Peyer's patch (tissue), 4 donors: ENCODE measurements around the gene TMC6. TPM values are rescaled to one million over a fixed set of nuclear protein-coding genes. Genes with fewer than 3 reads are reported as not detected.
"Not testable (repeated sequence)": the region's sequence is repeated elsewhere in the genome, so short reads cannot be mapped to it uniquely, and the experiment has no call there.

Source experiments
- DNase-seq, 3 donors: peaks; one replicate each; pipeline ENCODE4 v3.0.0-alpha.2; 2017 to 2019
- H3K27ac ChIP-seq, 4 donors: fragments of 200-600 bp; sonication (generic); one replicate each; pipeline ENCODE4 v1.5.1; 2016 to 2019
- H3K27me3 ChIP-seq, 2 donors: fragments of 200-600 bp; sonication (generic); one replicate each; pipeline ENCODE4 v1.5.1; 2019
- H3K36me3 ChIP-seq, 3 donors: fragments of 200-600 bp; sonication (generic); one replicate each; pipeline ENCODE4 v1.5.1; 2016 to 2019
- H3K4me1 ChIP-seq, 4 donors: fragments of 200-600 bp; sonication (generic); one replicate each; pipeline ENCODE4 v1.5.1; 2016 to 2019
- H3K4me3 ChIP-seq, 4 donors: fragments of 200-600 bp; sonication (generic); 1 replicate in 3 of 4; 2 replicates in 1 of 4; pipeline ENCODE4 v1.5.1; 2016 to 2019; ENCODE audit warnings: mild to moderate bottlenecking in 1 of 4
- H3K9me3 ChIP-seq, 4 donors: fragments of 200-600 bp; sonication (generic); one replicate each; pipeline ENCODE4 v1.5.1; 2016 to 2019; ENCODE audit warnings: mild to moderate bottlenecking in 1 of 4
- POLR2A ChIP-seq, 2 donors: fragments of 450-650 bp; IDR thresholded peaks; one replicate each; pipeline ENCODE4 v1.5.1; 2017; ENCODE audit warnings: antibody characterized with exemption in 2 of 2, mild to moderate bottlenecking in 2 of 2, moderate library complexity in 2 of 2
- total RNA-seq, 4 donors: library from RNA; depleted of rRNA; stranded (reverse); fragments of >200 nt; gene quantifications; one replicate each; pipeline ENCODE4 v1.1.0, GENCODE V29; 2016
- TF ChIP-seq, protein P1 (sequence below), 6 experiments: fragments of 450-650 bp in 4 of 6; fragments of 200-600 bp in 2 of 6; sonication (generic) in 1 of 6; IDR thresholded peaks; one replicate each; pipeline ENCODE4 v1.5.1; 2017 to 2019; ENCODE audit warnings: antibody characterized with exemption in 6 of 6, mild to moderate bottlenecking in 3 of 6, moderate library complexity in 1 of 6

The TMC6 gene
- total RNA-seq, 4 donors from 2014 or later, result 54.5 to 107 (median 94.9) TPM

DNA sequence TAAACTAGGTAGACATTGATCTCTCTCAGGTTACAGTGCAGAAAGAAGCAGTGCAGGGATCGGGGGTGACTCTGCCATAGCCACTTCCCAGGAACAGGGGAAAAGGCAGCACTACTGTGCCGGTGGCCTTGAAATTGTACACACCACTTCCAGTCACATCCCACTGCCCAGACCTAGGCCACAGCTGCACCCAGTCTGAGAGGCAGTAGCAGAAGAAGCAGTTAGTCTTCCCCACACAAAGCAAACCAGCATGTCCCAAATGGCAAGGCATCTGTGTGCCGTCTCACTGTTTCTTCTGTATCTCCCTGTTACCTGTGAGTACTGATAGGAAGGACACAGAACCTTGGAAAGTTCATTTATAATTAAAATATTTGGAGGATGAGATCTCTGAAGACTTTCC, 47.0 kb downstream of the TMC6 start:
- H3K36me3 ChIP-seq, result peaks cover 0 to 66% (median 0%) of the 10 kb centered on the region in 3 donors
- no peak for TF ChIP-seq POLR2A (IDR thresholded peaks at IDR 0.05)
- TF ChIP-seq, protein P1, sequence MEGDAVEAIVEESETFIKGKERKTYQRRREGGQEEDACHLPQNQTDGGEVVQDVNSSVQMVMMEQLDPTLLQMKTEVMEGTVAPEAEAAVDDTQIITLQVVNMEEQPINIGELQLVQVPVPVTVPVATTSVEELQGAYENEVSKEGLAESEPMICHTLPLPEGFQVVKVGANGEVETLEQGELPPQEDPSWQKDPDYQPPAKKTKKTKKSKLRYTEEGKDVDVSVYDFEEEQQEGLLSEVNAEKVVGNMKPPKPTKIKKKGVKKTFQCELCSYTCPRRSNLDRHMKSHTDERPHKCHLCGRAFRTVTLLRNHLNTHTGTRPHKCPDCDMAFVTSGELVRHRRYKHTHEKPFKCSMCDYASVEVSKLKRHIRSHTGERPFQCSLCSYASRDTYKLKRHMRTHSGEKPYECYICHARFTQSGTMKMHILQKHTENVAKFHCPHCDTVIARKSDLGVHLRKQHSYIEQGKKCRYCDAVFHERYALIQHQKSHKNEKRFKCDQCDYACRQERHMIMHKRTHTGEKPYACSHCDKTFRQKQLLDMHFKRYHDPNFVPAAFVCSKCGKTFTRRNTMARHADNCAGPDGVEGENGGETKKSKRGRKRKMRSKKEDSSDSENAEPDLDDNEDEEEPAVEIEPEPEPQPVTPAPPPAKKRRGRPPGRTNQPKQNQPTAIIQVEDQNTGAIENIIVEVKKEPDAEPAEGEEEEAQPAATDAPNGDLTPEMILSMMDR (IDR thresholded peaks at IDR 0.05), result no peak
- H3K4me3 ChIP-seq, result no peak overlapping the region
- no peaks in the 10 kb centered on the region for H3K4me1 ChIP-seq
- no peak overlapping the region for H3K27ac ChIP-seq
- no peak for DNase-seq
- H3K9me3 ChIP-seq, result no peaks in the 10 kb centered on the region
- no peaks in the 10 kb centered on the region for H3K27me3 ChIP-seq

DNA sequence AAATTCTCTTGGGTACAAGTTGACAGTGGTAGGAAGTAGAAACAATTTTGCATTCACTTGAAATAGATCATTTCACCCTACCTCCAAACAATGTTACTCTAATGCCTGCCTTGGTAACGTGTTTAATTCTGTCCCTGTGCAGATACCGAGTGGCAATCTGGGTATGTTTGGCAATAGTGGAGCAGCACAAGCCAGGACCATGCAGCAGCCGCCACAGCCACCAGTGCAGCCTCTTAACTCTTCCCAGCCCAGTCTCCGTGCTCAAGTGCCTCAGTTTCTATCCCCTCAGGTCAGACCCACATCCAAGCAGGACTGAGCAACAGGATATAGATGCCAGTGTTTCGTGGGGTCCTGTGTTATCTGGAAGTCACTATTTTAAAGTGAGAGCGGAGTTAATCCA, 49.3 kb downstream of the TMC6 start:
- no peaks in the 10 kb centered on the region for H3K27me3 ChIP-seq
- H3K36me3 ChIP-seq, result peaks cover 0 to 86% (median 0%) of the 10 kb centered on the region in 3 donors
- no peaks in the 10 kb centered on the region for H3K4me1 ChIP-seq
- H3K27ac ChIP-seq, result no peak overlapping the region
- no peak for TF ChIP-seq POLR2A (IDR thresholded peaks at IDR 0.05)
- TF ChIP-seq, protein P1 (IDR thresholded peaks at IDR 0.05), result no peak
- DNase-seq, result no peak
- no peaks in the 10 kb centered on the region for H3K9me3 ChIP-seq
- no peak overlapping the region for H3K4me3 ChIP-seq

DNA sequence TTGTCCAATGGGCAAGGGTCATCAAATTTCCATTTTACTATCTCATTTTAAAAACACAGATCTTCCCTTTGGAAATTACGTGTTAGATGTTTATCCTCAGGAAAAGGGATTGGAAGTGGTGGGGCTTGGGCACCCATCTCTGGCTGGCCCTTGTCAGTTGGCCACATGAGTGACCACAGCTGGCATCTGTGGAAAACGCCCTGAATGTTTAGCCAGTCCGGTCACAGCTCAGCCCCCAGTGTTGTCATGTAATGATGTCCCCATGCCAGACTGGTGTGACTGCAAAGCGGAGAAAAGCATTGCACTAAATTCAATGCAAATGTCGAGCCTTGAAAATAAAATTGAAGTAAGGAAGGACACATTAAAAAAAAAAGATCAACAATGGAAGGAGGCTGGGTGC, 53.0 kb downstream of the TMC6 start:
- no peak for DNase-seq
- Histone ChIP-seq H3K36me3 (peaks cover 0 to 94% (median 0%) of the 10 kb centered on the region in 3 donors), H3K4me3 (no peak overlapping the region), H3K4me1 (no peaks in the 10 kb centered on the region), H3K27ac (no peak overlapping the region), H3K9me3 (no peaks in the 10 kb centered on the region), H3K27me3 (no peaks in the 10 kb centered on the region)
- TF ChIP-seq, protein P1 (IDR thresholded peaks at IDR 0.05), result no peak
- TF ChIP-seq POLR2A (IDR thresholded peaks at IDR 0.05), result no peak

DNA sequence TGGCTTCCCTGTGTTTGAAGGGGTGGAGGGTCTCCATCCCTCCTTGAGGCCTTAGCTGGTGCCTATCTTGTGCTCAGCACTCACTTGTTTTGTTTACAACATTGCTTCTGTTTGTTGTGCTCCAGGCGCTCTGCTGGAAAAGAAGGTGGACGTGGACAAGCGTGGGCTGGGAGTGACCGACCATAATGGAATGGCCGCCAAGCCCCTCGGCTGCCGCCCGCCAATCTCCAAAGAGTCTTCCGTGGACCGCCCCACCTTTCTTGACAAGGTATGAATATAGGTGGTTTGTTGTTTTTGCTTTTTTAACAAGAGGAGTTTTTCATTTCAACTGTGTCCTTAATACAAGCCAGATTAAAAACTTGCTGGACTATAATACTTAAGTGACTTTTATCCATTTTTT, 53.5 kb downstream of the TMC6 start:
- TF ChIP-seq, protein P1 (IDR thresholded peaks at IDR 0.05), result no peak
- TF ChIP-seq POLR2A (IDR thresholded peaks at IDR 0.05), result no peak
- Histone ChIP-seq H3K4me3 (no peak overlapping the region), H3K36me3 (peaks cover 0 to 92% (median 0%) of the 10 kb centered on the region in 3 donors)

DNA sequence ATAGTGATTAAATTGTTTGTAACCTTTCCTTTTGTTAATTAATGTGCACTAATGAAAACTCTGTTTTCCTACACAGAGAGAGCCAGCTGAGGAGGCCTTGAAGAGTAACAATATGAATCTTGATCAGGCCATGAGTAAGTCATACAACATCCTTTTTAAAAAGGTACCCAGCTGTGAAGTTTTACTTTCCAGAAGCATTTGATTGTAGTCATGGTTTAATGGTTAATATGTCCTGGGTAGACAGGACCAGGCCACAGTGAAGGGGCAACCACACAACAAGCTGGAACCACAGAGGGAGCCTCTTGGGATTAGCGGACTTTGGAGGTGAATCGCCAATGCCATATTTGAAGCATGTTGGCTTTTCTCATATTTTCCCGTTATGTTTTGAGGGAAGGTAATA, 55.6 kb downstream of the TMC6 start:
- no peaks in the 10 kb centered on the region for H3K9me3 ChIP-seq
- no peak for TF ChIP-seq POLR2A (IDR thresholded peaks at IDR 0.05)
- TF ChIP-seq, protein P1 (IDR thresholded peaks at IDR 0.05), result no peak
- peaks cover 0 to 93% (median 0%) of the 10 kb centered on the region in 3 donors for H3K36me3 ChIP-seq
- no peaks in the 10 kb centered on the region for H3K4me1 ChIP-seq
- DNase-seq, result no peak
- H3K27me3 ChIP-seq, result no peaks in the 10 kb centered on the region
- no peak overlapping the region for H3K4me3 ChIP-seq
- no peak overlapping the region for H3K27ac ChIP-seq

More for the DNA sequence above, 53.5 kb downstream of the TMC6 start:
- Histone ChIP-seq H3K4me1 (no peaks in the 10 kb centered on the region), H3K27me3 (no peaks in the 10 kb centered on the region), H3K27ac (no peak overlapping the region), H3K9me3 (no peaks in the 10 kb centered on the region)
- DNase-seq, result no peak

DNA sequence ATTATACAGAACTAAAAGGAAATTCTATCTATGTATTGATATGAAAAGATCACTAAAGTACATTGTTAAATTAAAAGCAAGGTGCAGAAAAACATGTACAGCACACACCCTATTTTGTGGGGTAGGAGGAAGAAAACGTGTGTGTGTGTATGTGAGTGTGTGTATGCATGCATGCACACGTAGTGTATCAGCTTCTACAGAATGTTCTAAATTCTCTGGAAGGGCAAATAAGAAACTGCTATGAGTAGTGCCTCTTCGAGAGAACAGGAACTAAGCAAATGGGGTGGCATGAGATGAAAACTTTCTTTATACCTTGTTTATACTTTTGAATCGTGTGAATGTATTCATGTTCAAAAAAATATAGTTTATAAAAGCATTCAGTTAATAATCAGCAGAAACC, 58.9 kb downstream of the TMC6 start:
- Histone ChIP-seq H3K27me3 (no peaks in the 10 kb centered on the region), H3K36me3 (peaks cover 0 to 66% (median 0%) of the 10 kb centered on the region in 3 donors), H3K4me1 (no peaks in the 10 kb centered on the region), H3K4me3 (no peak overlapping the region), H3K27ac (no peak overlapping the region), H3K9me3 (no peaks in the 10 kb centered on the region)
- DNase-seq, result no peak
- TF ChIP-seq, protein P1 (IDR thresholded peaks at IDR 0.05), result no peak
- TF ChIP-seq POLR2A (IDR thresholded peaks at IDR 0.05), result no peak

DNA sequence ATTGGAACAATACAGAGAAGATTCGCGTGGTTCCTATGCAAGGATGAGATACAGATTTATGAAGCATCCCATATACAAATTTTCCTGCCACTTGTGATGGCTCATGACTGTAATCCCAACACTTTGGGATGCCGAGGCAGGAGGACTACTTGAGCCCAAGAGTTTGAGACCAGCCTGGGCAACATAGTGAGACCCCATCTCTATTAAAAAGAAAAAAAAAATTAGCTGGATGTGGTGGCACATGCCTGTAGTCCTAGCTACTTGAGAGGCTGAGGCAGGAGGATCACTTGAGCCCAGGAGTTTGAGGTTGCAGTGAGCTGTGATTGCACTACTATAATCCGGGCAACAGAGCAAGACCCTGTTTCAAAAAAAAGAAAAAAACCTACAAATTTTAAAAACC, 61.6 kb downstream of the TMC6 start:
- H3K4me3 ChIP-seq, H3K9me3 ChIP-seq, H3K4me1 ChIP-seq, DNase-seq, H3K27me3 ChIP-seq, H3K27ac ChIP-seq: not testable (repeated sequence)
- peaks cover 0 to 41% (median 0%) of the 10 kb centered on the region in 3 donors for H3K36me3 ChIP-seq
